ENCODE measurements around the gene ACTA1. TPM values are rescaled to one million over a fixed set of nuclear protein-coding genes. Genes with fewer than 3 reads are reported as not detected.
A peak's percentile ranks its signal among the peaks of the same experiment; 100 is the strongest.
"Not testable (repeated sequence)": the region's sequence is repeated elsewhere in the genome, so short reads cannot be mapped to it uniquely, and the experiment has no call there.

Gene ACTA1
- total RNA-seq, 1 experiment from 2014 or later = 0.34 TPM

- DNase-seq (ENCODE audit: low read depth) = peak; percentile 72
Observed at GRCh38 chr1:229440851-229441537, 7.1 kb upstream of the ACTA1 start.

- no peak for DNase-seq (ENCODE audit: low read depth)
Observed at GRCh38 chr1:229438021-229438420, 4.1 kb upstream of the ACTA1 start.

- DNase-seq (ENCODE audit: low read depth) = no peak
Observed at GRCh38 chr1:229437443-229437842, 3.5 kb upstream of the ACTA1 start.

- DNase-seq (ENCODE audit: low read depth) = no peak
Observed at GRCh38 chr1:229436201-229436600, 2.3 kb upstream of the ACTA1 start.

GRCh38 chr1:229434641-229435051 lies 752 bp upstream of the ACTA1 start:
- no peak for DNase-seq (ENCODE audit: low read depth)

- no peak for DNase-seq (ENCODE audit: low read depth)
Observed at GRCh38 chr1:229433364-229434004, 410 bp downstream of the ACTA1 start.

GRCh38 chr1:229432905-229433304 lies 989 bp downstream of the ACTA1 start:
- no peak for DNase-seq (ENCODE audit: low read depth)

GRCh38 chr1:229432116-229432461 lies 1.8 kb downstream of the ACTA1 start:
- DNase-seq (ENCODE audit: low read depth) = no peak

GRCh38 chr1:229431284-229432115 lies 2.4 kb downstream of the ACTA1 start:
- DNase-seq (ENCODE audit: low read depth) = no peak

- peak; percentile 48 for DNase-seq (ENCODE audit: low read depth)
Observed at GRCh38 chr1:229430761-229431283, 3.1 kb downstream of the ACTA1 start.

- DNase-seq (ENCODE audit: low read depth) = no peak
Observed at GRCh38 chr1:229428256-229428655, 5.6 kb downstream of the ACTA1 start.

GRCh38 chr1:229427572-229427971 lies 6.3 kb downstream of the ACTA1 start:
- DNase-seq (ENCODE audit: low read depth) = no peak

- DNase-seq (ENCODE audit: low read depth) = no peak
Observed at GRCh38 chr1:229425564-229426159, 8.2 kb downstream of the ACTA1 start.

- DNase-seq (ENCODE audit: low read depth) = no peak
Observed at GRCh38 chr1:229420765-229421164, 13.1 kb downstream of the ACTA1 start.

GRCh38 chr1:229420224-229420623 lies 13.7 kb downstream of the ACTA1 start:
- no peak for DNase-seq (ENCODE audit: low read depth)

- not testable (repeated sequence) for DNase-seq (ENCODE audit: low read depth)
Observed at GRCh38 chr1:229418586-229418985, 15.3 kb downstream of the ACTA1 start.

- not testable (repeated sequence) for DNase-seq (ENCODE audit: low read depth)
Observed at GRCh38 chr1:229412810-229413209, 21.1 kb downstream of the ACTA1 start.

- no peak for DNase-seq (ENCODE audit: low read depth)
Observed at GRCh38 chr1:229412056-229412455, 21.8 kb downstream of the ACTA1 start.

GRCh38 chr1:229411434-229412055 lies 22.3 kb downstream of the ACTA1 start:
- no peak for DNase-seq (ENCODE audit: low read depth)

- peak; percentile 92 for DNase-seq (ENCODE audit: low read depth)
Observed at GRCh38 chr1:229410692-229411433, 23.0 kb downstream of the ACTA1 start.

- DNase-seq (ENCODE audit: low read depth) = no peak
Observed at GRCh38 chr1:229410370-229410691, 23.6 kb downstream of the ACTA1 start.

Measured in LHCN-M2 (cell line).